ENCODE results near the gene NF1. TPM values are rescaled to one million over a fixed set of nuclear protein-coding genes. Genes with fewer than 3 reads are reported as not detected.

NF1 gene
- polyA plus RNA-seq, 1 of the 3 experiments (the other 2 are of a cell fraction) = 19.6 TPM

- H4K20me1 ChIP-seq (ENCODE audit: insufficient read depth) = no peaks in the 10 kb centered on the region
- H3K9ac ChIP-seq = peak overlapping the region; percentile 11; the same call in 1 of the 2 replicates
- no peak overlapping the region for H2AFZ ChIP-seq (ENCODE audit: low read depth)
- ChIA-PET CTCF (no interaction called here), POLR2A (no interaction called here)
- peaks cover 0 to 13% of the 10 kb centered on the region in 2 experiments; a peak in 2 of 4 replicates for H3K4me1 ChIP-seq (ENCODE audit: control insufficient read depth in 1 of 2, insufficient read depth in 2 of 2, low read depth in 1 of 2, low read length in 1 of 2)
- H3K4me2 ChIP-seq = peak overlapping the region; percentile 36
- H3K27ac ChIP-seq (ENCODE audit: low read depth in 2 of 2, low read length in 1 of 2) = peak overlapping the region in 1 of 2 experiments; percentile 30; a peak in 3 of 4 replicates
- H3K36me3 ChIP-seq (replicated peaks in 1 of 2; ENCODE audit: control insufficient read depth in 1 of 2, insufficient read depth in 2 of 2, low read length in 1 of 2) = peaks cover 16 to 46% of the 10 kb centered on the region in 2 experiments
- peaks cover 26% of the 10 kb centered on the region for H3F3A ChIP-seq (replicated peaks; ENCODE audit: insufficient read depth)
- TF ChIP-seq TEAD4 (IDR thresholded peaks at IDR 0.05; ENCODE audit: borderline replicate concordance, insufficient read depth) (no peak), ELF1 (IDR thresholded peaks at IDR 0.05) (no peak), TAF1 (IDR thresholded peaks at IDR 0.05; ENCODE audit: borderline replicate concordance, low read depth, low read length) (no peak), USF2 (IDR thresholded peaks at IDR 0.05; ENCODE audit: borderline replicate concordance, low read depth, low read length) (no peak), RFX5 (IDR thresholded peaks at IDR 0.05; ENCODE audit: low read length) (no peak), SMC3 (IDR thresholded peaks at IDR 0.05; ENCODE audit: low read depth, low read length) (no peak), USF1 (IDR thresholded peaks at IDR 0.05; ENCODE audit: borderline replicate concordance, low read depth) (no peak), GATA2 (CRISPR knock-in tag; IDR thresholded peaks at IDR 0.05) (no peak), FOXM1 (IDR thresholded peaks at IDR 0.05; ENCODE audit: low read depth) (no peak), REST (IDR thresholded peaks at IDR 0.05; ENCODE audit: low read depth, low read length) (no peak), ZBTB33 (IDR thresholded peaks at IDR 0.05; ENCODE audit: borderline replicate concordance, low read depth) (no peak), JUND (IDR thresholded peaks at IDR 0.05) (no peak), EZH2phosphoT487 (IDR thresholded peaks at IDR 0.05; ENCODE audit: borderline replicate concordance, low read depth) (no peak), NFIC (IDR thresholded peaks at IDR 0.05; ENCODE audit: borderline replicate concordance) (no peak)
- no peak overlapping the region for H3K4me3 ChIP-seq (ENCODE audit: low read depth in 2 of 2, low read length in 1 of 2)
- WGBS (ENCODE audit: low lambda C conversion rate) = 89% methylated on average over 1 of the region's 1 CpG
- H3K27me3 ChIP-seq (ENCODE audit: insufficient read depth) = no peaks in the 10 kb centered on the region
- no peaks in the 10 kb centered on the region for H3K9me2 ChIP-seq
- DNase-seq = no peak
- H3K9me3 ChIP-seq = no peaks in the 10 kb centered on the region
- H3K79me2 ChIP-seq (ENCODE audit: insufficient read depth) = peaks cover 29% of the 10 kb centered on the region
These were observed 64.1 kb downstream of the NF1 start for GRCh38 chr17:31158746-31159377.
